ENCODE results near the gene TDRD15.
"Not testable (repeated sequence)": the region's sequence is repeated elsewhere in the genome, so short reads cannot be mapped to it uniquely, and the experiment has no call there.

The TDRD15 gene

GRCh38 chr2:21123473-21124393, at the start of gene TDRD15:
Gene TDRD15 (plus strand): TSS chr2:21123968. CDS start chr2:21137468, 13,500 bp downstream.
- DNase-seq (ENCODE audit: low read depth in 2 of 2): no peak

GRCh38 chr2:21078296-21078695, 45.5 kb upstream of the TDRD15 start:
- DNase-seq (ENCODE audit: low read depth in 2 of 2): no peak

- DNase-seq (ENCODE audit: low read depth in 2 of 2): no peak
Measured at GRCh38 chr2:21083482-21083881, 40.3 kb upstream of the TDRD15 start.

GRCh38 chr2:21084401-21084800, 39.4 kb upstream of the TDRD15 start:
- no peak for DNase-seq (ENCODE audit: low read depth in 2 of 2)

- DNase-seq (ENCODE audit: low read depth in 2 of 2): no peak
Measured at GRCh38 chr2:21092308-21092869, 31.4 kb upstream of the TDRD15 start.

- no peak for DNase-seq (ENCODE audit: low read depth in 2 of 2)
Measured at GRCh38 chr2:21095178-21095577, 28.6 kb upstream of the TDRD15 start.

GRCh38 chr2:21095714-21096113, 28.1 kb upstream of the TDRD15 start:
- DNase-seq (ENCODE audit: low read depth in 2 of 2): no peak

- no peak for DNase-seq (ENCODE audit: low read depth in 2 of 2)
Measured at GRCh38 chr2:21096458-21096857, 27.3 kb upstream of the TDRD15 start.

- no peak for DNase-seq (ENCODE audit: low read depth in 2 of 2)
Measured at GRCh38 chr2:21097331-21097730, 26.4 kb upstream of the TDRD15 start.

GRCh38 chr2:21098294-21098693, 25.5 kb upstream of the TDRD15 start:
- DNase-seq (ENCODE audit: low read depth in 2 of 2): no peak

- DNase-seq (ENCODE audit: low read depth in 2 of 2): no peak
Measured at GRCh38 chr2:21099281-21099907, 24.4 kb upstream of the TDRD15 start.

- DNase-seq (ENCODE audit: low read depth in 2 of 2): not testable (repeated sequence)
Measured at GRCh38 chr2:21101514-21102155, 22.1 kb upstream of the TDRD15 start.

- no peak for DNase-seq (ENCODE audit: low read depth in 2 of 2)
Measured at GRCh38 chr2:21102356-21102755, 21.4 kb upstream of the TDRD15 start.

GRCh38 chr2:21103274-21103891, 20.4 kb upstream of the TDRD15 start:
- DNase-seq (ENCODE audit: low read depth in 2 of 2): no peak

GRCh38 chr2:21104030-21104660, 19.6 kb upstream of the TDRD15 start:
- no peak for DNase-seq (ENCODE audit: low read depth in 2 of 2)

GRCh38 chr2:21111012-21111411, 12.8 kb upstream of the TDRD15 start:
- DNase-seq (ENCODE audit: low read depth in 2 of 2): no peak

- no peak for DNase-seq (ENCODE audit: low read depth in 2 of 2)
Measured at GRCh38 chr2:21117688-21118087, 6.1 kb upstream of the TDRD15 start.

GRCh38 chr2:21118302-21118920, 5.4 kb upstream of the TDRD15 start:
- no peak for DNase-seq (ENCODE audit: low read depth in 2 of 2)

GRCh38 chr2:21131861-21132260, 8.1 kb downstream of the TDRD15 start:
- DNase-seq (ENCODE audit: low read depth in 2 of 2): no peak

GRCh38 chr2:21135585-21135984, 11.8 kb downstream of the TDRD15 start:
- DNase-seq (ENCODE audit: low read depth in 2 of 2): no peak

GRCh38 chr2:21142149-21142548, 18.4 kb downstream of the TDRD15 start:
- no peak for DNase-seq (ENCODE audit: low read depth in 2 of 2)
